ENCODE results near the gene AQP10. TPM values are rescaled to one million over a fixed set of nuclear protein-coding genes. Genes with fewer than 3 reads are reported as not detected.

AQP10 gene
- total and polyA plus RNA-seq, 2 of the 4 experiments (the other 2 are of a cell fraction), result not detected

DNA sequence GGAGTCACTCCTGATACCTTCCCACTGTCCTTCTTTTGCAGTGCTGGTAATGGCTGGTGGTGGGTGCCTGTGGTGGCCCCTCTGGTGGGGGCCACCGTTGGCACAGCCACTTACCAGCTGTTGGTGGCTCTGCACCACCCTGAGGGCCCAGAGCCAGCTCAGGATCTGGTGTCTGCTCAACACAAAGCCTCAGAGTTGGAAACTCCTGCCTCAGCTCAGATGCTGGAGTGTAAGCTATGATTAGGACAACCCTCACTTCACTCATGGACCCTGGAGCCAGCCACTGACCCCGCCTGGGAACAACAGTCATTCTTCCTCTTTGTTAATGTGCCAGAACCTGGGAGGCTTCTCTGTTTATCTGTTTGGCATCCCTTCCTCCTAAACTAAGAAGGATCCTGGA lies 3.3 kb downstream of the AQP10 start:
- H3K4me3 ChIP-seq (ENCODE audit: insufficient read depth, low read depth, low read length), result no peak overlapping the region
- H3K36me3 ChIP-seq (ENCODE audit: control insufficient read depth, insufficient read depth, low read length), result no peaks in the 10 kb centered on the region
- H3K79me1 ChIP-seq (ENCODE audit: low read depth in 1 of 2, low read length in 2 of 2), result peaks cover 20 to 38% of the 10 kb centered on the region in 2 experiments; a peak in 3 of 4 replicates
- H2AK5ac ChIP-seq (ENCODE audit: low read depth, low read length), result no peak overlapping the region
- peak overlapping the region in 1 of 2 experiments; percentile 37; a peak in 1 of 4 replicates for H4K8ac ChIP-seq (ENCODE audit: low read depth in 2 of 2, low read length in 2 of 2)
- H2BK120ac ChIP-seq (ENCODE audit: low read depth, low read length), result no peak overlapping the region
- peak overlapping the region; percentile 97 for H2AFZ ChIP-seq (replicated peaks; ENCODE audit: low read length, poor library complexity)
- H3K4ac ChIP-seq (ENCODE audit: low read depth, low read length), result 0 out of 2 replicates have a peak overlapping the region, but pooled peaks have one; percentile 32
- H3K27ac ChIP-seq (ENCODE audit: insufficient read depth, low read length), result no peak overlapping the region
- no peak overlapping the region for H2BK20ac ChIP-seq (ENCODE audit: low read depth, low read length)
- no peak overlapping the region for H2BK15ac ChIP-seq (ENCODE audit: low read depth, low read length)
- DNase-seq (no peak), ATAC-seq (ENCODE audit: low read depth) (no peak)
- dilution Hi-C loops (cut with HindIII; ENCODE audit: low sequenced_read_pairs, unreplicated experiment) (no loop called here), in situ Hi-C loops (cut with MboI; ENCODE audit: low sequenced_read_pairs) (no loop called here), intact Hi-C loops (cut with micrococcal nuclease) (no loop called here)
- POLR2A ChIA-PET (ENCODE audit: unreplicated experiment), result interaction anchor here (0.6 kb wide), 2 partner anchors 13 to 727 kb away, joined by 3 to 4 read pairs; partner anchors contain the start of gene ADAM15
- H2AK9ac ChIP-seq (replicated peaks; ENCODE audit: low read depth, low read length, poor library complexity), result peak overlapping the region; percentile 91
- H4K20me1 ChIP-seq (ENCODE audit: insufficient read depth, low read length), result peaks cover 11% of the 10 kb centered on the region; the same call in 1 of the 2 replicates
- no peak overlapping the region for H4K5ac ChIP-seq (ENCODE audit: low read depth, low read length)
- TF ChIP-seq CEBPB (IDR thresholded peaks at IDR 0.05; ENCODE audit: low read depth, low read length), result no peak
- no peak for TF ChIP-seq NFE2L2 (IDR thresholded peaks at IDR 0.05; ENCODE audit: low read depth, low read length)
- no peak for TF ChIP-seq CHD1 (IDR thresholded peaks at IDR 0.05; ENCODE audit: low read depth, low read length)
- TF ChIP-seq, protein P1, sequence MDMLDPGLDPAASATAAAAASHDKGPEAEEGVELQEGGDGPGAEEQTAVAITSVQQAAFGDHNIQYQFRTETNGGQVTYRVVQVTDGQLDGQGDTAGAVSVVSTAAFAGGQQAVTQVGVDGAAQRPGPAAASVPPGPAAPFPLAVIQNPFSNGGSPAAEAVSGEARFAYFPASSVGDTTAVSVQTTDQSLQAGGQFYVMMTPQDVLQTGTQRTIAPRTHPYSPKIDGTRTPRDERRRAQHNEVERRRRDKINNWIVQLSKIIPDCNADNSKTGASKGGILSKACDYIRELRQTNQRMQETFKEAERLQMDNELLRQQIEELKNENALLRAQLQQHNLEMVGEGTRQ (IDR thresholded peaks at IDR 0.05; ENCODE audit: low read depth, low read length), result no peak
- TF ChIP-seq, protein P2, sequence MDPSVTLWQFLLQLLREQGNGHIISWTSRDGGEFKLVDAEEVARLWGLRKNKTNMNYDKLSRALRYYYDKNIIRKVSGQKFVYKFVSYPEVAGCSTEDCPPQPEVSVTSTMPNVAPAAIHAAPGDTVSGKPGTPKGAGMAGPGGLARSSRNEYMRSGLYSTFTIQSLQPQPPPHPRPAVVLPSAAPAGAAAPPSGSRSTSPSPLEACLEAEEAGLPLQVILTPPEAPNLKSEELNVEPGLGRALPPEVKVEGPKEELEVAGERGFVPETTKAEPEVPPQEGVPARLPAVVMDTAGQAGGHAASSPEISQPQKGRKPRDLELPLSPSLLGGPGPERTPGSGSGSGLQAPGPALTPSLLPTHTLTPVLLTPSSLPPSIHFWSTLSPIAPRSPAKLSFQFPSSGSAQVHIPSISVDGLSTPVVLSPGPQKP (IDR thresholded peaks at IDR 0.05; ENCODE audit: borderline replicate concordance, low read depth, low read length), result no peak
- TF ChIP-seq MXI1 (IDR thresholded peaks at IDR 0.05; ENCODE audit: borderline replicate concordance, low read depth, low read length), result no peak
- peaks cover 20% of the 10 kb centered on the region for H3K4me1 ChIP-seq (ENCODE audit: control insufficient read depth, insufficient read depth, low read length)
- 0 out of 2 replicates have a peak overlapping the region, but pooled peaks have one; percentile 35 for H3K56ac ChIP-seq (ENCODE audit: extremely low read depth, insufficient read depth, low read length)
- H3K23ac ChIP-seq (ENCODE audit: low read depth, low read length), result no peak overlapping the region
- CTCF ChIA-PET, result interaction anchor here (1.0 kb wide), 1 partner anchor 10 kb away, joined by 6 read pairs; no protein-coding TSS in a partner anchor
- no peak overlapping the region for H2BK5ac ChIP-seq (ENCODE audit: low read depth, low read length, poor library complexity, severe bottlenecking)
- no TSS peak for BruUV-seq (replicated peaks)
- no peak overlapping the region for H3K14ac ChIP-seq (replicated peaks; ENCODE audit: low read depth, low read length)
- no peak overlapping the region for H3K4me2 ChIP-seq (ENCODE audit: low read depth, low read length)
- no peak overlapping the region for H3K18ac ChIP-seq (ENCODE audit: low read depth, low read length)
- H3K9me3 ChIP-seq (ENCODE audit: control insufficient read depth, insufficient read depth, low read length), result no peaks in the 10 kb centered on the region
- H3K27me3 ChIP-seq (ENCODE audit: control insufficient read depth, insufficient read depth, low read length), result peaks cover 17% of the 10 kb centered on the region; the same call in 1 of the 2 replicates
- H4K91ac ChIP-seq (ENCODE audit: insufficient read depth, low read depth, low read length), result no peak overlapping the region
- H3K9ac ChIP-seq (ENCODE audit: low read depth, low read length), result no peak overlapping the region
- WGBS, 2 experiments (ENCODE audit: extremely low coverage in 2 of 2, insufficient read length in 1 of 2), result no CpG with 5 or more reads among the region's 2 CpGs
- peaks cover 23% of the 10 kb centered on the region for H3K9me1 ChIP-seq (ENCODE audit: insufficient read depth, low read length)

Measured in IMR-90 (cell line).